Measurements from ENCODE around the gene PNKP. TPM values are rescaled to one million over a fixed set of nuclear protein-coding genes. Genes with fewer than 3 reads are reported as not detected.

Gene PNKP
- 10 to 100 TPM; 29.2 to 32.5 TPM for total RNA-seq

- DNase-seq (ENCODE audit: low spot score): peak; percentile 93
- peak within 1 kb of the TSS; percentile 79 to 87 for H3K4me3 ChIP-seq
- peak within 1 kb of the TSS; percentile 90 to 96 for H3K27ac ChIP-seq
- no peaks in the 10 kb centered on the region for H3K9me3 ChIP-seq
- peaks cover 0 to 53% of the 10 kb centered on the region in 2 donors for H3K4me1 ChIP-seq
- H3K36me3 ChIP-seq: peaks cover 28% of the 10 kb centered on the region
- no peaks in the 10 kb centered on the region for H3K27me3 ChIP-seq
- no peak for TF ChIP-seq CTCF (IDR thresholded peaks at IDR 0.05)
Measured at GRCh38 chr19:49866933-49867782, at the start of gene PNKP. TSS of gene PNKP (minus strand) at chr19:49867576. CDS start at chr19:49867204, 372 bp downstream.

- DNase-seq (ENCODE audit: low spot score): no peak
- Histone ChIP-seq H3K4me1 (peaks cover 0 to 11% of the 10 kb centered on the region in 2 donors), H3K27ac (no peak overlapping the region), H3K4me3 (no peak overlapping the region), H3K9me3 (no peaks in the 10 kb centered on the region), H3K27me3 (no peaks in the 10 kb centered on the region), H3K36me3 (peaks cover 5% of the 10 kb centered on the region)
- no peak for TF ChIP-seq CTCF (IDR thresholded peaks at IDR 0.05)
Measured at GRCh38 chr19:49915271-49915670, 47.9 kb upstream of the PNKP start.

- Histone ChIP-seq H3K4me1 (peaks cover 0 to 11% of the 10 kb centered on the region in 2 donors), H3K27me3 (no peaks in the 10 kb centered on the region), H3K36me3 (peaks cover 10% of the 10 kb centered on the region), H3K9me3 (no peaks in the 10 kb centered on the region), H3K27ac (no peak overlapping the region), H3K4me3 (no peak overlapping the region)
- DNase-seq (ENCODE audit: low spot score): no peak
- TF ChIP-seq CTCF (IDR thresholded peaks at IDR 0.05): no peak
Measured at GRCh38 chr19:49913720-49914119, 46.3 kb upstream of the PNKP start.

GRCh38 chr19:49912965-49913685, 45.7 kb upstream of the PNKP start:
- DNase-seq (ENCODE audit: low spot score): no peak
- Histone ChIP-seq H3K27ac (no peak overlapping the region), H3K27me3 (no peaks in the 10 kb centered on the region), H3K4me3 (no peak overlapping the region), H3K9me3 (no peaks in the 10 kb centered on the region), H3K36me3 (peaks cover 16% of the 10 kb centered on the region), H3K4me1 (peaks cover 0 to 11% of the 10 kb centered on the region in 2 donors)
- no peak for TF ChIP-seq CTCF (IDR thresholded peaks at IDR 0.05)

- no peaks in the 10 kb centered on the region for H3K27me3 ChIP-seq
- H3K4me3 ChIP-seq: no peak overlapping the region
- no peak for DNase-seq (ENCODE audit: low spot score)
- H3K36me3 ChIP-seq: peaks cover 21% of the 10 kb centered on the region
- no peak for TF ChIP-seq CTCF (IDR thresholded peaks at IDR 0.05)
- peaks cover 0 to 8% of the 10 kb centered on the region in 2 donors for H3K4me1 ChIP-seq
- no peaks in the 10 kb centered on the region for H3K9me3 ChIP-seq
- H3K27ac ChIP-seq: no peak overlapping the region
Measured at GRCh38 chr19:49911381-49912145, 44.2 kb upstream of the PNKP start.

All from right atrium auricular region (tissue), 2 donors.